ENCODE data around the gene MAD1L1.
"Not testable (repeated sequence)": the region's sequence is repeated elsewhere in the genome, so short reads cannot be mapped to it uniquely, and the experiment has no call there.

MAD1L1 gene

DNA sequence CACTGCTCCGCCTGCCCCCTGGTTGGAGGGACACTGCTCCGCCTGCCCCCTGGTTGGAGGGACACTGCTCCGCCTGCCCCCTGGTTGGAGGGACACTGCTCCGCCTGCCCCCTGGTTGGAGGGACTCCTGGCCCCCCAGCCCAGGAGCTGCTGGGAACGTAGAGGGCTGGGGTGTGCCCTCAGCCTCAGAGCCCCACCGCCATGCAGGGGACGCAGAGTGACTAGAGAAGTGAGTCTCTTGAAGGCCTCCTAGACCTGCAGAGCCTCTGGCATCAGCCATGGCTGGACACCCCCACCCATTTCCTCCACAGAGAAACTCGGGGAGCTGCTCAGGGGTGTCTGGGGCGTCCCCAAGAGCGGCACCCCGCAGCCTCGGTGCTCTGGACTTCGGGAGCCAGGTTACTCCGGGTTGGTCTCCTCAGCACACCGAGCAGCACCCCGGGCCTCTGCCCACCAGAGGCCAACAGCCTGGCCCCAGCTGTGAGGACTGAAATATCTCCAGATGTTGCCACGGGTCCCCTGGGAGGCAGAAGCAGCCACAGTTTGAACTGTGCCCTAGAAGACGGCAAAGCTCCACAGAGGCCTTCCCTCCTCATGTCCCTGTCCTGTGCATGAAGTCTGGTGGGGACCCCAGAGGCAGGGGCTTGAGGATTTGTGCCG is 370.8 kb downstream of the MAD1L1 start:
- no peak for TF ChIP-seq POLR2A (IDR thresholded peaks at IDR 0.05; ENCODE audit: low read depth, low read length)
- FAIRE-seq (no peak), DNase-seq (ENCODE audit: insufficient read length) (no peak)

DNA sequence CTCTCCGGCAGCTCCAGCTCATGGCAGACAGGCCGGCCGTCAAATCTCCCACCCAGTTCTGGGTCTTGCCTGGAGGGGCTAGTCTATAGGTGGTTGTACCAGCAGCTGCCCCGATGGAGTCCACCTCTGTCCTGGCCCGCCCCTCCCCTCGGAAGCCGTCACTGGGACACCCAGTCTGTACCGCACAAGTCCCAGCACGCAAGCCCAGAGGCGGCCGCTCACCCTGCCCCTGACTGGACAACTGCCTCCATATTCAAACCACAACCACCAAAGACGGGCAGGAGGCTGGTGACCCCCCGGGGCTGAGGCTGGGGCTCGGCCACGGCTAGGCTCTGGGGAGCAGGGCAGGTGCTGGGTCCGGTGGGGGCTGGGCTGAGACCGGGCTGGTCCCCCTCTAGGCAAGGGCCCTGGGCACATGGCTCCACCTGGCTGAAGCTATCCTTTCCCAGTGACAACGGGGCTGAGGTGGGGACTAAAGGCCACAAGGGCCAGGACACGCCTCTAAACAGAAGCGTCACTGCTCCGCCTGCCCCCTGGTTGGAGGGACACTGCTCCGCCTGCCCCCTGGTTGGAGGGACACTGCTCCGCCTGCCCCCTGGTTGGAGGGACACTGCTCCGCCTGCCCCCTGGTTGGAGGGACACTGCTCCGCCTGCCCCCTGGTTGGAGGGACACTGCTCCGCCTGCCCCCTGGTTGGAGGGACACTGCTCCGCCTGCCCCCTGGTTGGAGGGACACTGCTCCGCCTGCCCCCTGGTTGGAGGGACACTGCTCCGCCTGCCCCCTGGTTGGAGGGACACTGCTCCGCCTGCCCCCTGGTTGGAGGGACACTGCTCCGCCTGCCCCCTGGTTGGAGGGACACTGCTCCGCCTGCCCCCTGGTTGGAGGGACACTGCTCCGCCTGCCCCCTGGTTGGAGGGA is 371.6 kb downstream of the MAD1L1 start:
- DNase-seq (ENCODE audit: insufficient read length); FAIRE-seq: not testable (repeated sequence)

DNA sequence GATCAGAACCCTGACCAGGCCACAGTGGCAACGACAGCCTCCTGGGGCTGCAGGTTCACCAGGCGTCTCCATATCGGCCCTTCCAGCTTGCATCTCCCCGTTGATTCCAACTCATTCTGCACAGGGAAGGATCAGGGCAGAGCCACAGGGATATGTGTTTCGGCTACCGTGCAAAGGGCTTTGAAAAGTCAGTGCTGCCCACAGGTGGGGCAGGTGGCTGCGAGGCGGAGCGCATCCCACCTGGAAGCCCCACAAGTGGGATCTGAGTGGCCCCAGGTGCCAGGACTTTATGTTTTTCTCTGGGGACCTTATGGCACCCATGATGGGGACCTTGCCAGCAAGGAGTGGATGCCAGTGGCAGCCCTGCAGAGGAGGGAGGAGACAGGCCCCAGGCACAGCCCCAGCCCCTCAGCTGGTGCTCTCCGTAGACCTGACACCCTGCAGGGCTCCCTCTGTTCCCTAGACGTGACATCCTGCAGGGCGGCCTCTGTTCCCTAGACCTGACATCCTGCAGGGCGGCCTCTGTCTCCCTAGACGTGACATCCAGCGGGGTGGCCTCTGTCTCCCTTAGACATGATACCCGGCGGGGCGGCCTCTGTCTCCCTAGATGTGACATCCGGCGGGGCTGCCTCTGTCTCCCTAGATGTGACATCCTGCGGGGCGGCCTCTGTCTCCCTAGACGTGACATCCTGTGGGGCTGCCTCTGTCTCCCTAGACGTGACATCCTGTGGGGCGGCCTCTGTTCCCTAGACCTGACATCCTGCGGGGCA is 373.3 kb downstream of the MAD1L1 start:
- no peak for FAIRE-seq
- TF ChIP-seq TAF1 (IDR thresholded peaks at IDR 0.05; ENCODE audit: borderline replicate concordance, low read depth, low read length) (no peak), POLR2AphosphoS5 (IDR thresholded peaks at IDR 0.05; ENCODE audit: low read depth, low read length) (no peak), POLR2A (IDR thresholded peaks at IDR 0.05; ENCODE audit: low read depth, low read length) (no peak)
- no peak for DNase-seq (ENCODE audit: insufficient read length)

DNA sequence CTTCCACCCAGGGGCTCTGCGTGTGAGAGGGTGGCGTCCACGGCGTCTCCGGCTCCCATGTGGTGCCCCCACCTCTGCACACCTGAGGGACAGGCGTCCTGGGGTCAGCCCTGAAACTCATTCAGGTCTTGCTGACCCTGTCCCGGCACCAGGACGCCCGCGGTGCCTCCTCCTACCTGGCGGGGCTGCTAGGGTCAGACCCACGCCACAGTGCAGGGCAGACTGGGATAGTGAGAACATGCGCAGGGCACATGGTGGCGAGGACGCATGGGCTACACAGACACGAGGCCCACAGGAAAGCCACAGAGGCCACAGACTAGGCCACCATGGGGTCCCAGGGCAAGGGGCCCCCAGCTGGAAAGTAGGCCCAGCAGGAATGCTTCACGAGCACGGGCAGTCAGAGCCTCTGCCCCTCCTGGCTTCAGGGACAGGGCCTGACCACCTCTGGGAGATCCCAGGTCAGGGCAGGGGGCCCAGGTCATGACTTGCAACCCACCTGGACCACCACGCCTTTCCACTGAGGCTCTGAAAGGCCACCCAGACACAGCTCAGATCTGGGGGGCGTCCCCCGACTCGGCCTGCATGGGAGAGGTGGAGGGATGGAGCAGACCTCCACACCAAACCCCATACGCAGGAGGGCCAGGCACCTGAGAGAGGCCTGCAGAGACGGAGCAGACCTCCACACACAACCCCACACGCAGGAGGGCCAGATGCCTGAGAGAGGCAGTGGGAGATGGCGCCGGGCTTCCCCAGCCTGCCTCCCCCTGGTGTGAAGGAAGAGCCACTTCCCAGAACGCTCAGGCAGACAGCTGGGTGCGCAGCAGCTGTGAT is 374.1 kb downstream of the MAD1L1 start:
- no peak for DNase-seq (ENCODE audit: insufficient read length)
- no peak for FAIRE-seq
- TF ChIP-seq POLR2AphosphoS5 (IDR thresholded peaks at IDR 0.05; ENCODE audit: low read depth, low read length) (no peak), POLR2A (IDR thresholded peaks at IDR 0.05; ENCODE audit: low read depth, low read length) (no peak), TAF1 (IDR thresholded peaks at IDR 0.05; ENCODE audit: borderline replicate concordance, low read depth, low read length) (no peak)

DNA sequence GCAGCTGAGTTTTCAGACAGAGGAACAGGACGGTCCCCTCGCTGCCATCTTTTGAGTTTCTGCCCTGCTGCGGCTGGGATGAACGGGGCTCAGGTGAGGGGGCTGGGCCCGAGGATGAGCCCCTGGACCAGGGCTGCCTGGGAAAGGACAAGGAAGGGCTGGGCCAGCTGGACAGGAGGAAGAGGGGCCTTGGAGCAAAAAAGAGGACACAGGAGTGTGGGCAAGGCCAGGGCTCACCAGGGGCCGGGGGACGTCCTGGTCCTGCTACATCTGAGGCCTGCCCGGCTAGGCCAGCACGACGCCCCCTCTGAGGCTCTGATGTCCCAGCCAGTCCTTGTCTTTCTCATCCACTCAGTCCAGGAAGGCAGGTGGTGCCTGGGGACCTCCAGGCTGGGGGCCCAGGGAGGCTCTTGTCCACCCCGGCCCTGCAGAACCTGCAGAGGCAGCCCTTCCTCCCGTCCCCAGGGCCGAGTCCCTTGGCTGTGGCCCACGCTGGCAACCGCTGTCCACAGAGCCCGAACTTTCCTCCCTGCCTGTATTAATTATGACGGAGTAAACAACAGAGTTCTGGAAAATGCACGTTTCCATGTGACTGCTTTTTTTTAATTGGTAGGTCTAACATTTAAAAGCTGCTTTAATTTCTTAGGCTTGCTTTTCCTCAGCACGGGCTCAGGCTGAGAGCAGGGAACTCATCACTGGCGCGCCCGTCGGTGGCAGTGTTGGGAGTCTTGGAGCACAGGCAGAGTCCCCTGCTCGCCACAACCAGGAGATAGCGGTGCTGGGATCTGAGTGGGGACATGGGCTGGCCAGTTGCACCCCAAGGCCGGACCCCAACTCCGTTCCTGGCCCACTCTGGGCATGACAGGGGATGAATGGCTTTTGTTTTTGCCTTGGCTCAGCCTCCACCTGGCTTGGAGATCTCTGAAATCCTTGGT is 375.0 kb downstream of the MAD1L1 start:
- TF ChIP-seq POLR2AphosphoS5 (IDR thresholded peaks at IDR 0.05; ENCODE audit: low read depth, low read length) = no peak
- no peak for TF ChIP-seq POLR2A (IDR thresholded peaks at IDR 0.05; ENCODE audit: low read depth, low read length)
- no peak for TF ChIP-seq TAF1 (IDR thresholded peaks at IDR 0.05; ENCODE audit: borderline replicate concordance, low read depth, low read length)
- FAIRE-seq (no peak), DNase-seq (ENCODE audit: insufficient read length) (no peak)

DNA sequence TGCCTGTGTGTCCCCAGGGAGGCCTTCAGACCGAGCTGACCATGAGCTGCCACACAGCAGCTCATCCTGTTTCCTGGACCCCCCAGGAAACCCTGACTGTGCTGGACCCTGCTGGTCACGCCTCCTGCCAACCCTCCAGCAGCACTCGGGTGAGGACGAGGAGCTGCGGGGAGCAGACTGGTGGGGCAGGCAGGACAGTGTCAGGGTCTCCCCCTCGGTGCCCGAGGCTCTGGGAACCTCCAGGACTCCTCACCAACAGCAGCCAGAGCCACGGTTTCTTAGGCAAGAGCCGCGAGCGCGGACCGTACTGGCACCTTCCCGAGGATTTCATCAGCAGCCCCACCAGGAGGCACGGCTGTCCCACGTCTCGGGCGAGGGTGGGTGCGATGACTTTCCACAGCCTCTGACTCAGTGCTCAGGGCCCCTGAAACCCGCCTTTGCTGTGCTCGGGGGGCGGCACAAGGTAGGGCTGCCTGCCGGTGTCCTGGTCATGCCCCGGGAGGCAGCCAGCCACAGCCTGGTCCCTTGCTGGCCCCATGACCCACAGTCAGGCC is 375.8 kb downstream of the MAD1L1 start:
- FAIRE-seq = no peak
- DNase-seq (ENCODE audit: insufficient read length) = no peak
- TF ChIP-seq POLR2AphosphoS5 (IDR thresholded peaks at IDR 0.05; ENCODE audit: low read depth, low read length) (no peak), TAF1 (IDR thresholded peaks at IDR 0.05; ENCODE audit: borderline replicate concordance, low read depth, low read length) (no peak), POLR2A (IDR thresholded peaks at IDR 0.05; ENCODE audit: low read depth, low read length) (no peak)

DNA sequence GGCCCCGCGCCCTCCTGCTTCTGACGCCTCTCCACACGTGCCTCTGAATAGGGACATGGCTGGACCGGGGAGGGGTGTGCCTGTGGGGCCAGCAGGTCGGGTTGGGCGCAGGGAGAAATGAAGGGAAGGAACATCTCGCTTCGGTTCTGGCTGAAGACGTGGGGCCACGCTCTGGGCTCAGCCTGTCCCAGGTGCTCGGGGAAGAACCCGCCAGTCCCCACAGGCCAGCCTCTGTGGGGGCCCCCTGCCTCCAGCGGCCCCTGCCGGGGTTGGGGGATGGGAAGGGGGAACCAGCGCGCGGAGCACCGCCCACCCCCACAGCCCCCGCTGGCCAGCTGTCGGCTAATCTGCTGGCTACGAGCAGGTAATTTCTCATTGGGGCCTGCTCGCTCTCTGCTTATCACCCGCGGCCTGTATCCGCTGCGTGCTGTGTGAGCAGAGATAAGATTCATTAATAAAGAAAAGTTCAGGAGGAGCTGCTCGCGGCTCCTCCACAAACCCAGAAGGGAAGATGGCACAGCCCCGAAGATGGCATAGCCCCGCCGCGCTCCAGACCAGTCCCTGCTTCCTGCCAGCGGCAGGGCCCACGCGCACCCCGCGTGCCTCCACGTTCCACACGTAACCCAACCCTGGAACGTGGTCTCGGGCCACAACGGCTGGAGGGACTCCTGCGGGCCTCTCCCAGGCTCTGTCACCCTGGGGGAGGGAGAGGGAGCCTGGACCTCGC is 376.4 kb downstream of the MAD1L1 start:
- no peak for DNase-seq (ENCODE audit: insufficient read length)
- no peak for FAIRE-seq
- TF ChIP-seq POLR2A (IDR thresholded peaks at IDR 0.05; ENCODE audit: low read depth, low read length) (no peak), TAF1 (IDR thresholded peaks at IDR 0.05; ENCODE audit: borderline replicate concordance, low read depth, low read length) (no peak), POLR2AphosphoS5 (IDR thresholded peaks at IDR 0.05; ENCODE audit: low read depth, low read length) (no peak)

DNA sequence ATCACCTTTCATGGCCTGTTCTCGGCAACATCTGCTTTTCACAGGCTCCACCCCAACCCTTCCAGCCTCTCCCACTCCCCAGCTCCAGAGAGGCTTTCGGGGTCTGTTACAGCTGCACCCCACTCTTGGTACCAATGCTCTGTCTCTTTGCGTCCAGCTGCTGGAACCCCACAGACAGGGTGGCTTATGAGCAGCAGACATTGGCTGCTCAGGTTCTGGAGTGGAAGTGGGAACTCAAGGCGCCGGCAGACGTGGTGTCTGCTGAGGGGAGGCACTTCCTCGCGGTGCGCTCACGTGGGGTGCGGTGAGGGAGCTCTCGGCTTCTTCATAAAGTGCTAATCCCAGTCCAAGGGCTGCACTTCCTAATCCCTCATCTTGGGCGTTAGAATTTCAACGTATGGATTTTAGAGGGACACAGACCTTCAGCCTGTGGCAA is 377.0 kb downstream of the MAD1L1 start:
- TF ChIP-seq POLR2A (IDR thresholded peaks at IDR 0.05; ENCODE audit: low read depth, low read length) (no peak), POLR2AphosphoS5 (IDR thresholded peaks at IDR 0.05; ENCODE audit: low read depth, low read length) (no peak), TAF1 (IDR thresholded peaks at IDR 0.05; ENCODE audit: borderline replicate concordance, low read depth, low read length) (no peak)
- no peak for DNase-seq (ENCODE audit: insufficient read length)
- no peak for FAIRE-seq

DNA sequence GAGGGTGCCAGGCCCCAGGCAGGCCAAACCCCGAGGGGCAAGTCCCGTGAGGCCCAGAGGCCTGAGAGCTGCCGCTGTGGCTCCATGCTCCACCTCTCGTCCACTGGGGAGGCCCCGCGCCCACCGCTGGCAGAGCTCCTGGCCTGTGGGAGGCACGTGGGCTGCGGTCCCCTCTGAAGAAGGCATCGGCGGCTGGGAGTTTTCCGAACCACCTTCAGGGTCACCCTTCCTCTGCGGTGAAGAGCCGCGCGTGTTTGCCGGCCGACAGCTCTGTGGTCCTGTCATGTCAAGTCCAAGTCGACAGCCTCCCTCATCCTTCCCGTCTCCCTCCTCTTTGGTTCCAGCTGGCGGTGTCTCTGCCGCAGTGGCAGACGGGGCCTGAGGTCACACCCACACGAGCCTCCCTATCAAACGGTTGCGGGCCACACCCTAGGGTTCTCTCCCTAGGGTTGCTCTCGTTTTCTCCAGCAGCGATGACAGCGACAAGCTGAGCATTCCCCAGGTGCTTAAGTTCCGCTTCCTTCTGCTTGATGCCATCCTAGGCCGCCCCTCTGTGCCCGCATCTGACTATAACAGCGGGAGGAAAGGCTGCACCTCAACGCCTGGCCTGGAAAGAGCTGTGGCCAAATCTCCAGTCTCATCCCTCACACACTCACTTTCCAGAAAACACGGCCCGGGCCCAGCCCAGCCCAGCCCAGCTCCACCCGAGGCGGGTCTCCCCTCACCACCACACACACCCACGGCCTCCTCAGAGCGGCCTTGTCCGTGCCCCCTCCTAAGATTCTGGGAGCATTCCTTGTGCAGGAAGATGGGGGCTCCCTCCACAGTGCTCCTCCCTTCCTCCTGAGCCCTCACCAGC is 377.6 kb downstream of the MAD1L1 start:
- no peak for FAIRE-seq
- DNase-seq (ENCODE audit: insufficient read length) = no peak
- TF ChIP-seq POLR2AphosphoS5 (IDR thresholded peaks at IDR 0.05; ENCODE audit: low read depth, low read length) (no peak), TAF1 (IDR thresholded peaks at IDR 0.05; ENCODE audit: borderline replicate concordance, low read depth, low read length) (no peak), POLR2A (IDR thresholded peaks at IDR 0.05; ENCODE audit: low read depth, low read length) (no peak)
